Neural progenitor cell (in vitro differentiated cells): Measurements from ENCODE around the gene SPATA6L. TPM values are rescaled to one million over a fixed set of nuclear protein-coding genes. Genes with fewer than 3 reads are reported as not detected.

Source experiments
- DNase-seq: peaks from one replicate; pipeline ENCODE4 v3.0.0-alpha.2; 2016; ENCODE audit warnings: low spot score
- H2AFZ ChIP-seq: fragments of 200-600 bp; sonication (generic); replicated peaks from 2 replicates; pipeline ENCODE4 v1.6.1; 2016; ENCODE audit warnings: antibody characterized with exemption
- H3F3A ChIP-seq: fragments of 200-600 bp; sonication (generic); 2 replicates; pipeline ENCODE4 v1.6.1; 2016; ENCODE audit warnings: antibody characterized with exemption, low read depth
- H3K27ac ChIP-seq: fragments of 200-600 bp; sonication (generic); 2 replicates; pipeline ENCODE4 v1.5.1; 2016; ENCODE audit warnings: mild to moderate bottlenecking
- H3K27me3 ChIP-seq: fragments of 200-600 bp; sonication (generic); 2 replicates; pipeline ENCODE4 v1.6.1; 2016; ENCODE audit warnings: mild to moderate bottlenecking, moderate library complexity
- H3K36me3 ChIP-seq: fragments of 200-600 bp; sonication (generic); 2 replicates; pipeline ENCODE4 v1.5.1; 2016
- H3K4me1 ChIP-seq: fragments of 200-600 bp; sonication (generic); 2 replicates; pipeline ENCODE4 v1.6.1; 2016; ENCODE audit warnings: mixed run types
- H3K4me2 ChIP-seq: fragments of 200-600 bp; sonication (generic); 2 replicates; pipeline ENCODE4 v1.6.1; 2016
- H3K4me3 ChIP-seq: fragments of 200-600 bp; sonication (generic); 2 replicates; pipeline ENCODE4 v1.5.1; 2016
- H3K79me2 ChIP-seq: fragments of 200-600 bp; sonication (generic); 2 replicates; pipeline ENCODE4 v1.6.1; 2016; ENCODE audit warnings: low read depth
- H3K9ac ChIP-seq: fragments of 200-600 bp; sonication (generic); 2 replicates; pipeline ENCODE4 v1.6.1; 2016
- H3K9me3 ChIP-seq: fragments of 200-600 bp; sonication (generic); 2 replicates; pipeline ENCODE4 v1.5.1; 2016; ENCODE audit warnings: low read depth
- H4K20me1 ChIP-seq: fragments of 200-600 bp; sonication (generic); 2 replicates; pipeline ENCODE4 v1.6.1; 2016; ENCODE audit warnings: low read depth
- H3K27ac Mint-ChIP-seq: 3 replicates; pipeline ENCODE4 v1.8.0; 2021; ENCODE audit warnings: mixed read lengths
- H3K27me3 Mint-ChIP-seq: 2 replicates; pipeline ENCODE4 v1.8.0; 2022; ENCODE audit warnings: low read depth, mild to moderate bottlenecking, inconsistent platforms, moderate library complexity, mixed read lengths; ENCODE audit not compliant: insufficient read depth
- H3K36me3 Mint-ChIP-seq: 3 replicates; pipeline ENCODE4 v1.8.0; 2021; ENCODE audit warnings: mixed read lengths
- H3K4me1 Mint-ChIP-seq: 3 replicates; pipeline ENCODE4 v1.8.0; 2021; ENCODE audit warnings: mixed read lengths
- H3K4me3 Mint-ChIP-seq: 3 replicates; pipeline ENCODE4 v1.8.0; 2021; ENCODE audit warnings: mild to moderate bottlenecking, moderate library complexity, mixed read lengths
- H3K9me3 Mint-ChIP-seq: 3 replicates; pipeline ENCODE4 v1.8.0; 2020; ENCODE audit warnings: mixed read lengths
- CTCF ChIP-seq: fragments of 200-600 bp; sonication (generic); IDR thresholded peaks from 2 replicates; pipeline ENCODE4 v1.5.1; 2017; ENCODE audit warnings: antibody characterized with exemption, mild to moderate bottlenecking
- EZH2 ChIP-seq: fragments of 200-600 bp; sonication (generic); IDR thresholded peaks from 2 replicates; pipeline ENCODE4 v1.6.1; 2017; ENCODE audit warnings: antibody characterized with exemption, mild to moderate bottlenecking, moderate library complexity
- EZH2phosphoT487 ChIP-seq: fragments of 200-600 bp; sonication (generic); IDR thresholded peaks from 2 replicates; pipeline ENCODE4 v1.6.1; 2017; ENCODE audit warnings: antibody characterized with exemption
- total RNA-seq: library from RNA; depleted of rRNA; stranded (reverse); fragments of >200 nt; gene quantifications from 2 replicates; pipeline ENCODE4 v1.2.3, GENCODE V29; 2015; ENCODE audit warnings: low replicate concordance

Gene SPATA6L
- total RNA-seq, 1 donor from 2014 or later, result 0.99 TPM

- Mint-ChIP-seq H3K27ac (no peak overlapping the region), H3K27me3 (no peaks in the 10 kb centered on the region), H3K9me3 (no peaks in the 10 kb centered on the region), H3K36me3 (no peaks in the 10 kb centered on the region), H3K4me1 (peaks cover 15% of the 10 kb centered on the region), H3K4me3 (no peak overlapping the region)
- H3K9ac ChIP-seq, result no peak overlapping the region
- H3K79me2 ChIP-seq, result no peaks in the 10 kb centered on the region
- no peaks in the 10 kb centered on the region for H3K9me3 ChIP-seq
- peaks cover 17% of the 10 kb centered on the region for H3K4me1 ChIP-seq
- no peak overlapping the region for H3K4me3 ChIP-seq
- TF ChIP-seq CTCF, result no peak
- no peak for TF ChIP-seq EZH2
- no peak for TF ChIP-seq EZH2phosphoT487
- H3K27ac ChIP-seq, result no peak overlapping the region
- H3K36me3 ChIP-seq, result no peaks in the 10 kb centered on the region
- H3K4me2 ChIP-seq, result no peak overlapping the region
- H4K20me1 ChIP-seq, result no peaks in the 10 kb centered on the region
- no peaks in the 10 kb centered on the region for H3K27me3 ChIP-seq
- peaks cover 12% of the 10 kb centered on the region for H3F3A ChIP-seq
- no peak overlapping the region for H2AFZ ChIP-seq
- no peak for DNase-seq
These were observed 48.5 kb downstream of the SPATA6L start for GRCh38 chr9:4617752-4618151.

GRCh38 chr9:4615778-4616177 lies 50.5 kb downstream of the SPATA6L start:
- Histone ChIP-seq H3K4me3 (no peak overlapping the region), H3K27ac (no peak overlapping the region), H3K79me2 (no peaks in the 10 kb centered on the region), H3K4me2 (no peak overlapping the region), H3K4me1 (peaks cover 8% of the 10 kb centered on the region), H3K27me3 (no peaks in the 10 kb centered on the region), H3K9ac (no peak overlapping the region), H3K36me3 (no peaks in the 10 kb centered on the region), H2AFZ (no peak overlapping the region), H3F3A (no peaks in the 10 kb centered on the region), H4K20me1 (no peaks in the 10 kb centered on the region), H3K9me3 (no peaks in the 10 kb centered on the region)
- no peak for DNase-seq
- Mint-ChIP-seq H3K36me3 (no peaks in the 10 kb centered on the region), H3K4me1 (peaks cover 6% of the 10 kb centered on the region), H3K4me3 (no peak overlapping the region), H3K9me3 (no peaks in the 10 kb centered on the region), H3K27me3 (no peaks in the 10 kb centered on the region), H3K27ac (no peak overlapping the region)
- no peak for TF ChIP-seq EZH2phosphoT487
- no peak for TF ChIP-seq EZH2
- TF ChIP-seq CTCF, result no peak

- H3K27ac Mint-ChIP-seq, result no peak overlapping the region
- H3K4me3 Mint-ChIP-seq, result no peak overlapping the region
- H3K27me3 Mint-ChIP-seq, result no peaks in the 10 kb centered on the region
- DNase-seq, result no peak
- Histone ChIP-seq H3K27ac (no peak overlapping the region), H3K79me2 (no peaks in the 10 kb centered on the region), H3F3A (no peaks in the 10 kb centered on the region), H3K4me3 (no peak overlapping the region), H3K9me3 (no peaks in the 10 kb centered on the region), H3K27me3 (no peaks in the 10 kb centered on the region), H2AFZ (no peak overlapping the region), H4K20me1 (no peaks in the 10 kb centered on the region), H3K9ac (no peak overlapping the region), H3K4me2 (no peak overlapping the region), H3K36me3 (no peaks in the 10 kb centered on the region), H3K4me1 (peaks cover 4% of the 10 kb centered on the region)
- H3K36me3 Mint-ChIP-seq, result no peaks in the 10 kb centered on the region
- H3K4me1 Mint-ChIP-seq, result peaks cover 3% of the 10 kb centered on the region
- no peaks in the 10 kb centered on the region for H3K9me3 Mint-ChIP-seq
- TF ChIP-seq EZH2, result no peak
- no peak for TF ChIP-seq EZH2phosphoT487
- no peak for TF ChIP-seq CTCF
These were observed 51.0 kb downstream of the SPATA6L start for GRCh38 chr9:4615251-4615650.
